Mesendoderm (in vitro differentiated cells): ENCODE results near the gene CTAGE9.

Source experiments
- DNase-seq: peaks from one replicate; pipeline ENCODE4 v3.0.0; 2013
- H2AK5ac ChIP-seq: 2 replicates; pipeline ENCODE4 v1.6.1; 2013; ENCODE audit warnings: low read length, inconsistent platforms
- H2BK120ac ChIP-seq: 2 replicates; pipeline ENCODE4 v1.6.1; 2013; ENCODE audit warnings: low read depth, mild to moderate bottlenecking, low read length, moderate library complexity, mixed read lengths
- H2BK15ac ChIP-seq: replicated peaks from 2 replicates; pipeline ENCODE4 v1.6.1; 2013; ENCODE audit warnings: low read depth, mild to moderate bottlenecking, moderate library complexity
- H2BK5ac ChIP-seq: 2 replicates; pipeline ENCODE4 v1.6.1; 2013; ENCODE audit warnings: low read length, inconsistent platforms
- H3K18ac ChIP-seq: 2 replicates; pipeline ENCODE4 v1.6.1; 2013; ENCODE audit warnings: mild to moderate bottlenecking, low read length, mixed read lengths
- H3K23ac ChIP-seq: one replicate; pipeline ENCODE4 v1.6.1; 2013; ENCODE audit warnings: low read length
- H3K27ac ChIP-seq: 2 replicates; pipeline ENCODE4 v1.5.1; 2013; ENCODE audit warnings: low read depth, mild to moderate bottlenecking, inconsistent platforms, low read length, moderate library complexity
- H3K27me3 ChIP-seq: 2 replicates; pipeline ENCODE4 v1.6.1; 2013; ENCODE audit warnings: low read length, control low read depth, mild to moderate bottlenecking, inconsistent platforms; ENCODE audit not compliant: insufficient read depth, poor library complexity
- H3K36me3 ChIP-seq: 2 replicates; pipeline ENCODE4 v1.6.1; 2013; ENCODE audit warnings: low read length, inconsistent platforms; ENCODE audit not compliant: control insufficient read depth, insufficient read depth
- H3K4ac ChIP-seq: one replicate; pipeline ENCODE4 v1.6.1; 2013; ENCODE audit warnings: low read depth, mild to moderate bottlenecking, low read length, moderate library complexity
- H3K4me1 ChIP-seq: 2 replicates; pipeline ENCODE4 v1.6.1; 2013; ENCODE audit warnings: low read depth, low read length, inconsistent platforms; ENCODE audit not compliant: control insufficient read depth
- H3K4me2 ChIP-seq: 2 replicates; pipeline ENCODE4 v1.6.1; 2013; ENCODE audit warnings: low read length
- H3K4me3 ChIP-seq: 2 replicates; pipeline ENCODE4 v1.5.1; 2013; ENCODE audit warnings: mild to moderate bottlenecking, low read length
- H3K56ac ChIP-seq: one replicate; pipeline ENCODE4 v1.6.1; 2013; ENCODE audit warnings: low read length
- H3K79me1 ChIP-seq: 2 replicates; pipeline ENCODE4 v1.6.1; 2013; ENCODE audit warnings: low read length, inconsistent platforms
- H3K79me2 ChIP-seq: 2 replicates; pipeline ENCODE4 v1.6.1; 2013; ENCODE audit warnings: mild to moderate bottlenecking, low read length; ENCODE audit not compliant: control insufficient read depth, insufficient read depth
- H3K9ac ChIP-seq: 2 replicates; pipeline ENCODE4 v1.6.1; 2013; ENCODE audit warnings: low read length, inconsistent platforms
- H4K5ac ChIP-seq: one replicate; pipeline ENCODE4 v1.6.1; 2013; ENCODE audit warnings: low read length
- H4K8ac ChIP-seq: one replicate; pipeline ENCODE4 v1.6.1; 2013; ENCODE audit warnings: low read depth, mild to moderate bottlenecking, control low read depth, low read length, moderate library complexity
- WGBS: extraction: QIAGEN DNeasy Blood & Tissue Kit; methylation state at CpG from one replicate; pipeline ENCODE4 v1.1.7; 2013; ENCODE audit warnings: low lambda C conversion rate, missing lambda C conversion rate; ENCODE audit not compliant: insufficient coverage; ENCODE audit errors: extremely low coverage; 5-methylcytosine and 5-hydroxymethylcytosine counted together

CTAGE9 gene

DNA sequence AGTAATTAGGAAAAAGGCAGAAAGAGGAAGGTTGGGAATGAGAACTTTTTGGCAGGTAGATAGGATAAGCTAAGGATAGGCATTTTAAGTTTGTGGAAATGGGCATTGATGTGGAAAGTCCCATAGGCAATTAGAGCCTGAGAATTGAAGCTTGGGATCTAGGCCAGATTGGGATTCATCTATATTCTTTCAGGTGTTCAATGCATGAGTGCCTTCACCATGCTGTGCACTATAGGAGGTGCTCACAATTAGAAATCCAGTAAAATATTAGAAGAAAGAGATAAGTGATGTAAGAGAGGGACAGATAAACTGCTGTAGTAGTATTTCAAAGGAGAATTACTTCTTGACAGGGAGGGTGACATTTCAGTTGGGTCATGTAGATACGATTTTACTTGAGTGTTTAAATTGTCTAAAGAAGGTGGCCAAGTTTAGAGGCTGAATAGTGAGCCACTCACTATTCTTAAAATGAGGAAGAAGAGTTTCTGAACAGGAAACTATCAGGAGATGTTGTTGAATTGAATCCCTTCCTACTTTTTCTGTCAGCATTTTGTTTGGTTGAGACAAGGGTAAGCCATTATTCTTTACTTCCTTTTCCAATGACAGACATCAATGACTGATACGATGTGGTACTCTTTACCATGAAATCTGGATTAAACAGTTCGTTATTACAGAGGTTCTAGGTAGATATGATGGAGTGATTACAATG is 31.0 kb upstream of the CTAGE9 start:
- Histone ChIP-seq H3K18ac (no peak overlapping the region), H3K23ac (no peak overlapping the region), H3K27me3 (no peaks in the 10 kb centered on the region), H3K36me3 (no peaks in the 10 kb centered on the region), H3K9ac (no peak overlapping the region), H3K4ac (no peak overlapping the region), H4K8ac (no peak overlapping the region), H2BK120ac (no peak overlapping the region), H2BK15ac (no peak overlapping the region), H2BK5ac (no peak overlapping the region), H3K56ac (no peak overlapping the region), H2AK5ac (no peak overlapping the region), H3K4me2 (no peak overlapping the region), H3K79me2 (no peaks in the 10 kb centered on the region), H3K4me1 (no peaks in the 10 kb centered on the region), H3K4me3 (no peak overlapping the region), H4K5ac (no peak overlapping the region), H3K27ac (no peak overlapping the region), H3K79me1 (no peaks in the 10 kb centered on the region)
- WGBS = no CpG with 5 or more reads among the region's 3 CpGs
- DNase-seq = no peak

DNA sequence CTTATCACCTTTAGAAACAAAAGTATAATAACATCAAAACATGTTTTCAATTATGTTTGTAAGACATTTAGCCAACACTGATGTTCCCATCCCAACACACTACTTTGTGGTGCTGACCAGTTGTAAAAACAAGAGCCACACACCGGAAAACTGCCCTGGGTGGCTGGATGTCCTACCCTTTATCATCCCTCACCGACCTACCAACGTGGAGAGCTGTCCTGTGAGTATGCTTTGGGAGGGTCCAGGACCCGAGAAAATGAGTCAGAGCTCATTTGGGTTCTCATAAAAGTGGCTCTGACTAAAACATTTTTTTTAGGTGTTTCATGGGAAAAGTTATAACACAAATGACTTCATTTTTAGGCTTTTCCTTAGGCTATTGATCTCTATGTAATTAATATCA is 29.3 kb upstream of the CTAGE9 start:
- Histone ChIP-seq H2BK15ac (no peak overlapping the region), H3K79me1 (no peaks in the 10 kb centered on the region), H4K5ac (no peak overlapping the region), H3K56ac (no peak overlapping the region), H3K27me3 (no peaks in the 10 kb centered on the region), H3K36me3 (no peaks in the 10 kb centered on the region), H3K4ac (no peak overlapping the region), H3K4me1 (no peaks in the 10 kb centered on the region), H3K4me3 (no peak overlapping the region), H3K79me2 (no peaks in the 10 kb centered on the region), H2BK120ac (no peak overlapping the region), H2AK5ac (no peak overlapping the region), H2BK5ac (no peak overlapping the region), H3K18ac (no peak overlapping the region), H3K27ac (no peak overlapping the region), H3K4me2 (no peak overlapping the region), H4K8ac (no peak overlapping the region), H3K23ac (no peak overlapping the region), H3K9ac (no peak overlapping the region)
- no CpG with 5 or more reads among the region's 4 CpGs for WGBS
- DNase-seq = no peak

DNA sequence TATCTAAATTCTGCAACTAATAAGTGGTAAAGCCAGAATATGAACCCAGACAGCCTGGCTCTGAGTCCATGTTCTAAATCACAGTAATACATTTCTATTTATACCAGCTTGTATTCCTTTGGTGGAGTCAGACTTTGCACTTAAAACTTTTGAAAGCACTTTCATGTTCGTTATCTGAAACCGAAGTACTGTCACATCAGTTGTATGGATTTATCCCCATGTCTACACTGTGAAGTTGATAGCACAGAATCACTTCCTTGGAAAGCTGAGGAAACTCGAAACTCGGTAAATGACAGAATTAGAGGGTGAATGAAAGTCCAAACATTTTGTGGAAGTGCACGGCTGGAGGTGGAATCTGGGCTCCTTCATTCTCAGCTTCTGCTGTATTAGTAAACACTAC is 28.3 kb upstream of the CTAGE9 start:
- no CpG with 5 or more reads among the region's 5 CpGs for WGBS
- no peak overlapping the region for H3K23ac ChIP-seq
- H2AK5ac ChIP-seq = no peak overlapping the region
- no peak overlapping the region for H2BK15ac ChIP-seq
- H3K79me2 ChIP-seq = no peaks in the 10 kb centered on the region
- no peak overlapping the region for H3K18ac ChIP-seq
- no peaks in the 10 kb centered on the region for H3K79me1 ChIP-seq
- no peak overlapping the region for H3K4me2 ChIP-seq
- H4K8ac ChIP-seq = no peak overlapping the region
- H3K4ac ChIP-seq = no peak overlapping the region
- no peak overlapping the region for H2BK120ac ChIP-seq
- H3K4me3 ChIP-seq = no peak overlapping the region
- H4K5ac ChIP-seq = no peak overlapping the region
- no peak for DNase-seq
- H3K27ac ChIP-seq = no peak overlapping the region
- H3K56ac ChIP-seq = no peak overlapping the region
- H3K36me3 ChIP-seq = no peaks in the 10 kb centered on the region
- H2BK5ac ChIP-seq = no peak overlapping the region
- no peaks in the 10 kb centered on the region for H3K27me3 ChIP-seq
- no peak overlapping the region for H3K9ac ChIP-seq
- no peaks in the 10 kb centered on the region for H3K4me1 ChIP-seq

DNA sequence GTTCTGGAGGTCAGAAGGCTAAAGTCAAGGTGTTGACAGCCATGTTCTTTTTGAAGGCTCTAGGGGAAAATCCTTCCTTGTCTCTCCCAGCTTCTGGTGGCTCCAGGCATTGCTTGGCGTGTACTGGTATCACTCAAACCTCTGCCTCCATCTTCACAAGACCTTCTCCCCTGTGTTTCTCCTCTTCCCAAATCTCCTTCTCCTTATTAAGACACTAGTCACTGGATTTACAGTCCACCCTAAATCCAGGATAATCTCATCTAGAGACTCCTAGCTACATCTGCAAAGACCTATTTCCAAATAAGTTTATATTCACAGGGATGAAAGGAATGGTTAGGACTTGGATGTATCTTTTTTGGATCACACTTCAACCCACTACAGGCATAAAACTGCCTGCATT is 26.0 kb upstream of the CTAGE9 start:
- Histone ChIP-seq H3K4me1 (no peaks in the 10 kb centered on the region), H3K27me3 (no peaks in the 10 kb centered on the region), H3K9ac (no peak overlapping the region), H3K79me1 (no peaks in the 10 kb centered on the region), H3K56ac (no peak overlapping the region), H3K27ac (no peak overlapping the region), H3K4me2 (no peak overlapping the region), H3K79me2 (no peaks in the 10 kb centered on the region), H2BK15ac (no peak overlapping the region), H4K8ac (no peak overlapping the region), H3K4ac (no peak overlapping the region), H2BK5ac (no peak overlapping the region), H3K4me3 (no peak overlapping the region), H2BK120ac (no peak overlapping the region), H3K36me3 (no peaks in the 10 kb centered on the region), H2AK5ac (no peak overlapping the region), H3K18ac (no peak overlapping the region), H3K23ac (no peak overlapping the region), H4K5ac (no peak overlapping the region)
- DNase-seq = no peak
- no CpG with 5 or more reads among the region's 1 CpG for WGBS

DNA sequence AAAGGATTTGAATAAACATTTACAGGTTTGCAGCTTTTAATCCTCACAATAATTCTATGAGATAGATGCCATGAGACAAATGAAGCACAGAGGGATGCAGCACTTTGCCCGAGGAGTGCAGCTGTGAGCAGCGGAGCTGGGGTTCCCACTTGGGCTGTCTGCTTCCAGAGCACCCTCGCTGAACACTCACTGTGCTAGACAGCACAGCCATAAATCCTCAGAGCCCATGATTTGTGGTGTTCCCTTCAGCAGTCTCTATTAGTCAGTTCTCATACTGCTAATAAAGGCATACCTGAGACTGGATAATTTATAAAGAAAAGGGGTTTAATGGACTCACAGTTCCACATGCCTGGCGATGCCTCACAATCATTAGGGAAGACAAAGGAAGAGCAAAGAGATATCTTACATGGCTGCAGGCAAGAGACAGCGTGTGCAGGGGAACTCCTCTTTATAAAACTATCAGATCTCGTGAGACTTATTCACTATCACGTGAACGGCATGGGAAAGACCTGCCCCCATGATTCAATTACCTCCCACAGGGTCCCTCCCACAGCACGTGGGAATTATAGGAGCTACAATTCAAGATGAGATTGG is 25.3 kb upstream of the CTAGE9 start:
- Histone ChIP-seq H3K27me3 (no peaks in the 10 kb centered on the region), H2AK5ac (no peak overlapping the region), H2BK15ac (no peak overlapping the region), H2BK120ac (no peak overlapping the region), H4K5ac (no peak overlapping the region), H3K23ac (no peak overlapping the region), H3K79me1 (no peaks in the 10 kb centered on the region), H3K4ac (no peak overlapping the region), H3K79me2 (no peaks in the 10 kb centered on the region), H3K4me1 (no peaks in the 10 kb centered on the region), H4K8ac (no peak overlapping the region), H3K4me3 (no peak overlapping the region), H3K27ac (no peak overlapping the region), H3K4me2 (no peak overlapping the region), H3K36me3 (no peaks in the 10 kb centered on the region), H2BK5ac (no peak overlapping the region), H3K9ac (no peak overlapping the region), H3K56ac (no peak overlapping the region), H3K18ac (no peak overlapping the region)
- no CpG with 5 or more reads among the region's 9 CpGs for WGBS
- DNase-seq = no peak
